ENCODE results near the gene CDKAL1.

GRCh38 chr6:20630136-20630535 lies 95.9 kb downstream of the CDKAL1 start:
- TF ChIP-seq, protein P1, sequence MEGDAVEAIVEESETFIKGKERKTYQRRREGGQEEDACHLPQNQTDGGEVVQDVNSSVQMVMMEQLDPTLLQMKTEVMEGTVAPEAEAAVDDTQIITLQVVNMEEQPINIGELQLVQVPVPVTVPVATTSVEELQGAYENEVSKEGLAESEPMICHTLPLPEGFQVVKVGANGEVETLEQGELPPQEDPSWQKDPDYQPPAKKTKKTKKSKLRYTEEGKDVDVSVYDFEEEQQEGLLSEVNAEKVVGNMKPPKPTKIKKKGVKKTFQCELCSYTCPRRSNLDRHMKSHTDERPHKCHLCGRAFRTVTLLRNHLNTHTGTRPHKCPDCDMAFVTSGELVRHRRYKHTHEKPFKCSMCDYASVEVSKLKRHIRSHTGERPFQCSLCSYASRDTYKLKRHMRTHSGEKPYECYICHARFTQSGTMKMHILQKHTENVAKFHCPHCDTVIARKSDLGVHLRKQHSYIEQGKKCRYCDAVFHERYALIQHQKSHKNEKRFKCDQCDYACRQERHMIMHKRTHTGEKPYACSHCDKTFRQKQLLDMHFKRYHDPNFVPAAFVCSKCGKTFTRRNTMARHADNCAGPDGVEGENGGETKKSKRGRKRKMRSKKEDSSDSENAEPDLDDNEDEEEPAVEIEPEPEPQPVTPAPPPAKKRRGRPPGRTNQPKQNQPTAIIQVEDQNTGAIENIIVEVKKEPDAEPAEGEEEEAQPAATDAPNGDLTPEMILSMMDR (IDR thresholded peaks at IDR 0.05) = no peak
- no peak for TF ChIP-seq POLR2A (IDR thresholded peaks at IDR 0.05)
- no peak for TF ChIP-seq POLR2AphosphoS5 (IDR thresholded peaks at IDR 0.05)
